HFF-Myc (cell line): Measurements from ENCODE around the gene NUPR1.
"Not testable (repeated sequence)": the region's sequence is repeated elsewhere in the genome, so short reads cannot be mapped to it uniquely, and the experiment has no call there.

Experiments used
- DNase-seq: peaks from one replicate; pipeline ENCODE4 v3.0.0-alpha.2; 2011; ENCODE audit warnings: low read depth; ENCODE audit errors: extremely low read depth
- H3K4me3 ChIP-seq: replicated peaks from 2 replicates; pipeline ENCODE4 v1.5.1; 2011; ENCODE audit warnings: low read depth, mild to moderate bottlenecking, control low read depth, low read length
- CTCF ChIP-seq: IDR thresholded peaks from 2 replicates; pipeline ENCODE4 v1.5.1; 2012; ENCODE audit warnings: mild to moderate bottlenecking, low read depth, low read length, control low read depth; ENCODE audit errors: missing control alignments

The NUPR1 gene

GRCh38 chr16:28491230-28491969 lies 47.4 kb downstream of the NUPR1 start:
- no peak for DNase-seq
- peak; percentile 20 for TF ChIP-seq CTCF
- peak overlapping the region; percentile 98 for H3K4me3 ChIP-seq

- no peak overlapping the region for H3K4me3 ChIP-seq
- no peak for DNase-seq
- no peak for TF ChIP-seq CTCF
Measured at GRCh38 chr16:28486266-28486665, 52.5 kb downstream of the NUPR1 start.

GRCh38 chr16:28483361-28483760 lies 55.4 kb downstream of the NUPR1 start:
- H3K4me3 ChIP-seq, DNase-seq: not testable (repeated sequence)
